Left lobe of liver (tissue), 2 donors: Measurements from ENCODE around the gene SLFNL1. TPM values are rescaled to one million over a fixed set of nuclear protein-coding genes. Genes with fewer than 3 reads are reported as not detected.

ENCODE experiments used
- ATAC-seq: fragments of 200-7000 bp; cut with Tn5 transposase; one replicate; pipeline ENCODE4 v1.9.1; 2020; ENCODE audit warnings: mild to moderate bottlenecking, moderate library complexity
- DNase-seq: peaks from one replicate; pipeline ENCODE4 v3.0.0-alpha.2; 2020; ENCODE audit warnings: low spot score
- total RNA-seq: library from RNA; stranded (reverse); gene quantifications from one replicate; pipeline ENCODE4 v1.2.1, GENCODE V29; 2021
- donor health status: DM: no; HTN: no; CAD: no; lungs with moderate emphysema.
- donor health status: DM: no; HTN: yes; CAD: no.

Gene SLFNL1
- total RNA-seq, 1 donor from 2014 or later: not detected

DNA sequence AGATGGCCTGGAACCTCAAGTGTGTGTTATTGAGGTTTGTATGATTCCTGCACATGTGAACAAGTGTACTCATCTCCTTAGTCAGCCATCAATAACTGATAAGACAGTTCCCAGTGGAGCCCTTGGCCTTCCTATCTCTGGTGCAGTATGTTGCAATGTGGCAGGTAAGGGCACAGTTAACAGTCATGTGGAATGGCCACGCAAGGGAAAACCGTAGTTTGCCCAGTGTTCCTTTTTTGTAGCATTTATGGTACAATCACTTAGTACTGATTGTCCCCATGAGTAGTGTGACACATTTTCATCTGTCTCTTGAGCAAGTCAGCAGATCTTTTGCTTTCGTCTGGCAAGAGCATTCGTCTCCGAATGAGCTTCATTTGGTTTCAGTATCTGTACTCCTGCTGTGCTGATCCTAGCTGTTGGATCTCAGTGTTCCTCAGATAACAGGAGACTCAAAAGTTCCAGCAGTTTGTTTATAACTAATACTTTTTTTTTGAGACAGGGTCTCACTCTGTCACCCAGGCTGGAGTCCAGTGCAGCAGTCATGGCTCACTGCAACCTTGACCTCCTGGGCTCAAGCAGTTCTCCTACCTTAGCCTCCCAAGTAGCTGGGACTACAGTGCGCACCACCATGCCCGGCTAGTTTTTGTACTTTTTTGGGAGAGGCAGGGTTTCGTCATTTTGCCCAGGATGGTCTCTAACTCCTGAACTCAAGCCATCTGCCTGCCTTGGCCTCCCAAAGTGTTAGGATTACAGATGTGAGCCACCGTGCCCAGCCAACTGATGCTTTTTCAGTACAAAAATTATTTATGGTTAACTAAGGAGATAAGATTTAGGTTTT, 33.9 kb downstream of the SLFNL1 start:
- ATAC-seq: peak; percentile 54

DNA sequence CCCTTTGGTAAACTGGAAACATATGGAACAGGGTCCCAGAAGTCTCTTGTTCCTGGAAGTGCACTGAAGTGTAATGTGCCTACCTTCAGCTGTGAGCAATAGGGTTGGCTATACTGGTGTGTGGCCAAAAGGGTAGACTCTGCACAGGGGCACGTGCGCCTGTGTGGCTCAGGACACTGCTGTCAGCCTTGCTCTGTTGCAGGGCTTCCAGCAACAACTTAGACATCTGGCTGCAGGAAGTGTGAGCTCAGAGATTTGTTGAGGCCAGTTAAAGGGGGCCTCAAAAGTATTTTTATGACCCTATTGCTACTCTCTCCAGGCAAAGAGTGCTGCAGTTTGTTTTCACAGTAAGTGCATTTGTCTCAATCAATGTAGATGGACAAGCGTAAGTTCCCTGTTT, 34.6 kb downstream of the SLFNL1 start:
- DNase-seq: peak; percentile 56
- ATAC-seq: peak; percentile 42

More for the DNA sequence above, 33.9 kb downstream of the SLFNL1 start:
- peak; percentile 83 for DNase-seq

DNA sequence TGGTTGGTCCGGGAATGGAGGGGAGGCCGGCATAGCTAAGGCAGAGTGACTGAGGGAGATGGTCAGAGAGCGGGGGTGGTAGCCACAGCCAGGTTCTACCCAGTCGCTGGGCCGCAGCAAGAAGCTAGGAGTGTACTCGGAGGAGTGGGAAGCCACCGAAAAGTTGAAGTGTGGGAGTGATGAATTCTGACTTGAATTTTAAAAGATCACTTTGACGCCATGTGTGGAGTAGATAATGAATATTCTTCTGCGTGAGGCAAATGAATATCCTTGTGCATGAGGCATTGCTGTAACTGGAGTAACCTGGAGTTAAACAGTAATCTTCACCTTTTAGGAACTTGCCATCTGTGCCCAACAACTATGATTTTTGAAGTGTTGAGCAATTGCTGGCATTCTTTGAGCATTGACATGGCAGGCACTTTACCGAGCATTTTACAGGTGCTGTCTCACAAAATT, 35.2 kb downstream of the SLFNL1 start:
- ATAC-seq (peak; percentile 47), DNase-seq (peak; percentile 58)

DNA sequence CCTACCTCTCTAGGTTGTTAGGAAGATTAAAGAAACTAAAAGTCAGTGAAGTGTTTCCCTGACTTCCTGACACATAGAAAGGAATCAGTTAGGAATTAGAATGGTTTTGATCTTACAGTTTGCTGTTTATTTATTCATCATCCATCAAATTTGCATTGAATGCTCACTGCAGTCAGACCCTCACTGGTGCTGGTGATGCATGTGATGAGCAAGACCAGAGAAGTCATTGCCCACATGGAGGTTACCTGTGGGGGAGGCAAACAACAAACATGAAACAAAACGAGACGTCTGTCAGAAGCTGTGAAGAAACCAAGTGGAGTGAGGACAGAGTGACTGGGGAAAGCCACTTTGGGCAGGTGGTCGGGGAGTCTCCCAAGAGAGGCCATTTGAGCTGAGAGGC, 35.6 kb downstream of the SLFNL1 start:
- DNase-seq: no peak
- no peak for ATAC-seq

DNA sequence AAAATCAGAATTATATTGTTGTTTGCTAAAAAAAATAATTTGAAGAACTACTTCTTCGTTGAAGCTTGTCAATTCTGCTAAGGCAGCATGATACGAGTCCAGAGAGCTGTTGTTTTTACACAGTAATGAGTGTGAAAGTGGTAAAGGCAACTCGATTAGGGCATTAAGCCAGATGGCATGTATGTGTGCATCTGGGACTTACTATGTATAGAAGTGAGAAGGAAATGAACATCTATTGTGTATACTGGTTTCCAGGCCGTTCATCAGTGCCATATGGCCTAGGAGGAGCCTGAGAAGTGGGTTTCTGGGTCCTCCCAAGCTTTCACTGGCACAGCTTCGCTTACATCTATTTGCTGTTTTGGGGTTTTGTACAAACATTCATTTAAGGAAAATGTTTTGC, 36.4 kb downstream of the SLFNL1 start:
- DNase-seq: no peak
- no peak for ATAC-seq

DNA sequence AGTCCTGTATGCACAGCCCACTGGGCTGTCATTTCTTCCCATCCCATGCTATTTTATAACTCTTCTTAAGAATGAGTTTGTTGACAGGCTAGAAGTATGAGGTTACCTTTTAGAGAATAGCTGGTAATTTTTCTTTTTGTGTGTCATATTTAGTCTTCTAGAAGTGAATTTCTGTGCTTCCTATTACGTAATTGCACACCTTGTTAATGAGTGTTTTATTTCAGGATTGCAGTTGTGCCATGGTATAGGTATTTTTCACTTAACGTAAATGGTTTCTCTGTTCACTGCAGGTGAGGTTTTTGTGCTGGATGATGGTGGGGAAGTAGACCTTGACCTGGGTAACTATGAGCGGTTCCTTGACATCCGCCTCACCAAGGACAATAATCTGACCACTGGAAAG, 37.0 kb downstream of the SLFNL1 start:
- DNase-seq (no peak), ATAC-seq (no peak)

DNA sequence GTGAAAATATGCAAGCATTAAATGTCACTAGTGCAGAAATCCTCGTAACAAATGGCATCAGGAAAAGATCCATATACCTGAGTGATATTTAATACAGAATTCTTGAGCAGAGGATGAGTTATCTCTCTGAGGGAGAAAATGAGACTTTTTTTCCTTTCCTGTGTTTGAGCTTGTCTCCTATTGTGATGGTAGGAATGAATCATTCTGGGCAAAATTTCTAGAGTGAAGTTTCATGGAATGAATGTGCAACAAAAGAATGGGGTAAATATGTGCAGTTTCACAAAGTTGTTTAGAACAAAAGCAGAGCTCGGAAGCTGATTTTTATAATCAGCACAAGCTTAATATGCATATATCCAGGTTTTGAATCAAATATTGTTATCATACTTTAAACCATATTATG, 37.5 kb downstream of the SLFNL1 start:
- ATAC-seq (no peak), DNase-seq (no peak)

DNA sequence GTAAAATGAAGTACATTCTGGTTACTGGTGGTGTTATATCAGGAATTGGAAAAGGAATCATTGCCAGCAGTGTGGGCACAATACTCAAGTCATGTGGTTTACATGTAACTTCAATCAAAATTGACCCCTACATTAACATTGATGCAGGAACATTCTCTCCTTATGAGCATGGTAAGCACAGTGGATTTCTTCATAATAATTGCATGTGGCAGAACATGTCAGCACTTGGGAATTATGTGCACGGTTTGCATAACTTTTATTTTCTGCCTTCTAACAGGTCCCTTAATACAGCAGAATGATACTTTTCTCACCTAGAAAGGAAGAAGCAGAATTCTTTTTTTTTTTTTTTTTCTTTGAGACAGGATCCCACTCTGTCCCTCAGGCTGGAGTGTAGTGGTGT, 38.2 kb downstream of the SLFNL1 start:
- DNase-seq (no peak), ATAC-seq (no peak)

DNA sequence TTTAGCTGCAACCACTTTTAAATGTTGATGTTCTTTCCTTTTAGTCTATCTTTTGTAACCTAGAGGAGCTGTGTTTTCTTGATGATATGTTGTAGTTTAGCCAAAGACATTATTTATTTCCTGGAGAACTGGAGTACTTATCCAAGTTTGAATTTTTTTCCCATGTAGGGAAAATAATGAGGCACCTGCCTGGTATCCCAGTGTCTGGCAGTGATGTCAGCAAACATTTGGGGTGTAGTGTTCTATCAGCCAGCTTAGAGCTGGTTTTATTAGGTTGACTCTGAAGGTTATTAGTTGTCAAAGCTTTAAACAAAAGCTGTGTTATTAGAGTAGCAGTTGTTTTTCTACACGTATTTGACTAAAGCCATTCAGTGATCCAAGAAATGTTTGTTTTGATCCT, 38.8 kb downstream of the SLFNL1 start:
- ATAC-seq (no peak), DNase-seq (no peak)

DNA sequence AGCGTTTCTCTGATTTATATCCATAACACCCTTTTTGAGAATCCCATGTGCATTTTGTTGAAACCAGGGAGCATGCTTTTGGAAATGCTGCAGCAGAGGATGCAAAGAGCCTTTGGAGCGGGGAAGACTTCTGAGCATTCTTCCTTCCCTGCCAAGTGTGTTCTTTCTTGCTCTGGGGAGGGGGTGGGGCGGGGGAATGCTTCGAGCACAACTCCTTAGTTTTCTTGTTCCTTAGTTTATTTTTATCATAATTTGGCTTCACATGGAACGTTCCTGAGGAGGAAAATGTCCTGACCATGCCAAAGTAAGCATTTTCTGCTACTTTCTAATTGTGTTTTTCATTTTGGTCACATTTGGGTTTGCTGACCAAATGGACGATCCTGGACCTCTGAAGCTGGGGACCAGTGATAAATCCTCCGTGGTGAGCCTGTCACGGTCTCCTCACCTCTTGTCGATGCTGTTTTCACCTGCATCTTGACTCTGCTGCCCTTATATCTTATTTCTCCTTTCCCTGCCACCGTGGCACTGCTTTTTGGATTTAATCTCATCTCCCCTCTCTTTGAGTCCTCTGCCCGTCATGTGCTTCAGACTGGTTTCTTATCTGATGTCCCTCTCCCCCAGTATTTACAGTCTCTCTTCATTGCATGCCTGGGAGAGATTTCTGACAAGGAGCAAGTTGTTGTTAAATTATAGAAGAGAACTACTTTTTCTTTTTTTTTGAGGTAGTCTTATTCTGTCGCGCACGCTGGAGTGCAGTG, 39.7 kb downstream of the SLFNL1 start:
- DNase-seq: no peak

DNA sequence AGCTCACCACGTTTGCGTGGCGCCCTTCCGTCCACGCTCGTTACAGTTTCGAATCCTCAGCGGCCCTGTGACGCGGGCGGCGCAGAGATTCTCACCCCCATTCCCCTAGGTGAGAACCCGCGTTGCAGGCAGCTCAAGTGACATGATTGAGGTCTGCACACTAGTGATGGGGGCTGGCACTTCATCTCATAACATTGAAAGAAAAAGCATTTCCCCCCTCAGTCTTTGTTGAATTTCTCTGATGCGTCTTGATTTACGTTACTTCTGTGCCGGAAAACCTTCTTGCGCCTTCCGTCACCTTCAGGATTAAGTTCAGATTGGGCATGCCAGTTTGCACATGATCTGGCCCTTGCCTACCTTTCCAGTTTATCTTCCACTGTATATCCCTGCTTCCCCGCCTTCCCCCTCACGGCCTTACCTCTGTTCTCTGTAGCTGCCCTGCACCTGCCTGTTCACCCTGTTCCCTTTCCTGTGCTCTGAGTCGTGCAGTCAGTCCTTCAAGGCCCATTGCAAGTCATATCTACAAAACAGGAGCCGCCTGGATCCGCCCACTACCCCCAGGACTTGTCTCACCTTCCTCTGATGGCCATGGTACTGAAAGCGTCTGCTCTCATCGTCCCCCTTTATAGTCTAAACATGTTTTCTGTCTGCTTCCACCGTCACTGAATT, 40.9 kb downstream of the SLFNL1 start:
- peak; percentile 49 for DNase-seq
- ATAC-seq: peak; percentile 28

More for the DNA sequence above, 39.7 kb downstream of the SLFNL1 start:
- no peak for ATAC-seq

DNA sequence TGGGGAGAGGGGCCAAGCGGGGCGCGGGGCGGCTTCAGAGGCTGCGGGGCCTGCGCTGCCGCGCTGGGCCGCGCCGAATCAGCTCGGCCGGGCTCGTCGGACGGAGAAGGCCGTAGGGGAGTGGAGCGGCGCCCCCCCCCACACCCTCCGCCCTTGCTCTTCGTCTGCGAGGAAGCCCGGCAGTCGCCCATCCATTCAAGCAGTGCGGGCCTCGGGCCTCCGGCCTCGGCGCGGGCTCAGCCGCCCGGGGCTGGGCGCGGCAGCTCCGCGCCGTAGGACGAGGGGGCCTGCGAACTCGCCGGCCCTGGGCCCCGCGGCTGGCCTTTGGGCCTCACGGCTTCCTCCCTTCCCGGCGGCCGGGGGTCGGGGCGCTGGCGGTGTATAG, 41.5 kb downstream of the SLFNL1 start:
- peak; percentile 27 for ATAC-seq
- no peak for DNase-seq

DNA sequence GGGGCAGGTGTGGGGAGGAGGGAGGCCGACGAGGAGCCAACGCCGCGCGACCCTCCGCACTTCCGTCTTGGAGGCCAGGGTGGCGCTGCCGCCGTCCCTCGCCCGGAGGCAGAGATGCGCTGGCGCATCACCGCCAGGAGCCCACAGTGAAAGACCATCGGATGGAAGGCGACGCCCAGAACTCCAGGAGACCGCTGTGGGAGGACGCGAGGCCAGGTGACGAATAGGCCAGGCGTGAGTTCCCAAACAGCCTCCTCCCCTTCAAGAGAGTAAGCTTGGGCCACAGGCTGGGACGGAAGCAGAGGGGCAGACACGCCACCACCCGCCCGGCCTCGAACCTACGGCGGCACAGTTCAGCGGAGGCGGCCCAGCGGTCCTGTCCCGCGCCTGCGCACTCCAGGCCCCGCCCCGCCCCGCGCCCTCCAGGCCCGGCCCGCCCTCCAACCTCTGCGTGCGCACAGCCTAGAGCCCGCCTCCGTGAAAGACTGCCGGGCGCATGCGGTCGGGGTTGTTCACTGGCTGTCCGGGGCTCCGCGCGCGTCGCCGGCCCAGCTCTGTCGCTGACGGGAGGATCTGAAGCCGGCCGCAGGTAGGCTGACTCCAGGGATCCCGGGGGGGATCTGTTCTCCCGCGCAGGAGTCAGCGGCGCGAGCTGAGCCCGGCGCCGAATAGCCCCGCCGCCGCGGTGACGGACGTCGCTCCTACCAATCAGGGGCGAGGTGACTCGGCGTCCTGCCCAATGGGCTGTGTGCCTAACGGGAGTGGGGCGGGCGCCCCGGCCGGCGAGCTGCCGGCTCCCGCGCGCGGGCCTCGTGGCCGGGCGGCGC, 42.1 kb downstream of the SLFNL1 start, which contains the start of gene CTPS1:
Gene CTPS1 (plus strand): TSS at position 456 of the 827 bp plus-strand sequence. CDS start 3,595 bp downstream, outside the sequence.
- ATAC-seq (peak; percentile 87), DNase-seq (peak; percentile 97)

DNA sequence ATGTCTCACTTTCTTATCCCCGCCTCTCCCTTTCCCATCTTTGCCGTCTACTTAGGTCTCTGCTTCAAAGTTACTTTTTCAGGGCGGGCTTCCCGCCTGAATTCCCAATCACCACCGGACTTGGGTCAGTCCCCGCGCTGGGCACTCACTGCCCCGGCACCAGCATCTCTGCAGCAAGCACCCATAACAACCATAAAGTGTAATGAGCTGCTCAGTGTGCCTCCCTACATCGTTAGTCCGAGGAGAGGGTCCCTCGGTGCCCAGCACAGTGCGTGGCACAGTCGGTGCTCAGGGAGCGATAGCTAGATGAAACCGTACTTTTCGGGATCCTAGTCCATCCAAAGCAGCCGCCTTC, 42.7 kb downstream of the SLFNL1 start:
- no peak for DNase-seq
- ATAC-seq: no peak

DNA sequence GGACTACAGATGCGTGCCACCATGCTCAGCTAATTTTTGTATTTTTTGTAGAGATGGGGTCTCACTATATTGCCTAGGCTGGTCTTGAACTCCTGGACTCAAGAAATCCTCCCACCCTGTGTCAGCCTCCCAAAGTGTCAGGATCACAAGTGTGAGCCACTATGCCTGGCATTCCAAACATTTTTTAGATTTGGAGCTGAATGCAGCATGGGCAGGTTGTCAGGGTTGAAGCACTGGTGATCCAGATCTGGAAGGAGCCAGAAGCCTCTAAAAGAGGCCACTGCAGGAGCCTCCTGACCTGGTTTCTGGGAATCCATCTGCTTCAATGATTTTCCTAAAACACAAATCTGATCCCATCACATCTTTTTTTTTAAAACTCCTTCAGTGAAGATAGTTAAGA, 43.8 kb downstream of the SLFNL1 start:
- ATAC-seq (no peak), DNase-seq (no peak)

DNA sequence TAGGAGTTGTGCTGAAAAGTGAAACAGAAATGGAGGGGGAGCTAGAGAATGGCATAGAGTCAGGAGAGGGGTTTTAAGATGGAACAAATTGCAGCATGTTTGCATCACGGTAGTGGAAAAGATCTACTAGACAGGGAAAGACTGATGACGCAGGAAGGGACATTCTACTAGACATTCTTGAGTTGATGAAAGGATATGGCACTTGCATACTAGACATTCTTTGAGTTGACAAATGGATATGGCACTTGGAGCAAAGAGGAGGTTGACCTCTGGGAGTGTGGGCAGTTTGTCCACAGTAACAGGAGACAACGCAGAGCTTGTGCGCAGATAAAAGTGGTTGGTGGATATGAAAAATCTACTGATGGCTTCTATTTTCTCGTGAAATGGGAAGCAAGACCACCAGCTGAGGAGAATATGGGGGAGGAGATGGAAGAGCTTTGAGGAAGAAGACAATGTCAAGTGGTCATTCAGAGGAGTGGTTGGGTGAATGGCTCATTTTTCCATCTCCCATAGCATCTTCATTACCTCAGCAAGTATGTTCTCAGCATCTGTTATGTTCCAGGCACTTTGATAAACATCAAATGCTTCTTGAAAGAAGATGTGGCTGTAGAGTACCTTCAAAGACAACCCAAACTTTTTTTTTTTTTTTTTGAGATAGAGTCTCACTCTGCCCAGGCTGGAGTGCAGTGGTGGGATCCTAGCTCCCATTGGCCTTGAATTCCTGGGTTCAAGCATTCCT, 44.4 kb downstream of the SLFNL1 start:
- ATAC-seq: no peak
- DNase-seq: no peak

DNA sequence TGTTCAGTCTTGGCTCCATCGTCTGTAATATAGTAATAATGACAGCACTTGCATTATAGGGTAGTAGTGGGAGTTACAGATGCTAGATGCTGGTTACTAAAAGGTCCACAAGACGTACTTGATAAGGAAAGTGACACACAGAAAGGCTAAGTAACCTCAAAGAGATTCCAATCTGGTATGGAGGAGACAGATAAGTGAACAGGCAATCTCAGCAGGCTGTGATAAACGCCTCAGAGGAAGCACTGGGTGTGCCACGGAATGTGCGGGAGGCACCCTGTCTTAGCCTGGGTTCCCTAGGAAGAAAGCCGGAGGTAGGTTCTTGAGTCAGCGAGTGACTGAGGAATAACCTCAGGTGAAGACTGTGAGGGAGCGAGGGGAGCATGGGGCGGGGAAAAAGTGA, 46.6 kb downstream of the SLFNL1 start:
- ATAC-seq: no peak
- no peak for DNase-seq

DNA sequence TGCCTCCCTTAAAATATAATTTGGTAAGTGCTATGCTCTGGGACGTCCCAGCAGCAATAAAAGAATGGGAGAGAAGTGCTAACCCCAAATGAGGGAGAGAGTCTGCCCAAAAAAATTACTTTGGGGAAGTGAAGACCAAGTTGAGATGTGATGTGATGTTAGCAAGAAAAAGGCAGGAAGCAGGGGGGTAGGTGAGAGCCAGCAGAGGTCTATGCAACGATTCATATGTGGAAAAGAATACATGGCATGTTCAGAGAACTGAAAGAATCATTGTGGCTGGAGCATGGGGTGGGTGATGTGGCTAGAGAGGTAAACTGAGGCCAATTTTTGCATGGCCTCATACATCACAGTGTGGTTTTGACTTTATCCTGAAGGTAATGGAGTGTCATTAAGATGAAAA, 47.6 kb downstream of the SLFNL1 start:
- ATAC-seq (no peak), DNase-seq (no peak)

DNA sequence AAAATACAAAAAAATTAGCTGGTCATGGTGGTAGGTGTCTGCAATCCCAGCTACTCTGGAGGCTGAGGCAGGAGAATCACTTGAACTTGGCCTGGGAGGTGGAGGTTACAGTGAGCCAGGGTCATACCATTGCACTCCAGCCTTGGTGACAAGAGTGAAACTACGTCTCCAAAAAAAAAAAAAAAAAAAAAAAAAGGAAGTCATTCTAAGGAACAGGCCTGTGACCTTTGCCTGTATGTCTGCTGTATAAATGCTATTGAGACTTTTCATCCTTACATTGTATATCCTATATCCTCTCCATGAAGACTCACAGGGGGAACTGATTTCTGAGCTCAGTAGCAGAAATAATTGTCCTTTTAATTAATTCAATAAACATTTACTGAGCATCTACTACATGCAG, 49.6 kb downstream of the SLFNL1 start:
- ATAC-seq: no peak
- no peak for DNase-seq

DNA sequence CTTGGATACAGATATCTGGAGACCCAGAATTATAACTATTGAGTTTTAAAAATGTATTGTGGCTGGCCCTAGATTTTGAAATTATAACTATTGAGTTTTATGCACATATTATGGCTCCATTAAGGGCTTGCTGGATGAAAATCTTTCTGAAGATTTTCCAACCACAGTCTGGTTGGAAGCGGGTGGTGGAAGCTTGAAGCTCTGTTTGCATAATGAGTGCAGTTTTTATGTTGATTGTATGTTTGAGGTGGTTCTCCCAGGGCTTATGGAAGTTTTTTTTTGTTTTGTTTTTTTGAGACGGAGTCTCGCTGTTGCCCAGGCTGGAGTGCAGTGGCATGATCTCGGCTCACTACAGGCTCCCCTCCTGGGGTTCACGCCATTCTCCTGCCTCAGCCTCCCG, 52.1 kb downstream of the SLFNL1 start:
- no peak for ATAC-seq
- DNase-seq: no peak
